PC-3 (cell line): ENCODE measurements around the gene BBOF1. TPM values are rescaled to one million over a fixed set of nuclear protein-coding genes. Genes with fewer than 3 reads are reported as not detected.

Experiments
- ATAC-seq: fragments of 200-7000 bp; cut with Tn5 transposase; 2 replicates; pipeline ENCODE4 v1.9.1; 2020; ENCODE audit warnings: mild to moderate bottlenecking, moderate library complexity
- BruUV-seq: library from RNA; stranded (reverse); fragments of 400-500 nt; replicated peaks from 2 replicates; lab custom pipeline; 2021; lab: Mats Ljungman, UMichigan
- CTCF ChIA-PET: fragments of 300-600 bp; sonication (Branson Sonifier 250); formaldehyde crosslinking; loops from one replicate; lab custom pipeline; 2022; ENCODE audit warnings: antibody characterized with exemption; lab: Charles Lee
- POLR2A ChIA-PET: fragments of 300-600 bp; sonication (Branson Sonifier 250); formaldehyde crosslinking; loops from one replicate; lab custom pipeline; 2022; ENCODE audit warnings: antibody characterized with exemption; ENCODE audit not compliant: unreplicated experiment; lab: Charles Lee
- DNase-seq: peaks from one replicate; pipeline ENCODE4 v3.0.0-alpha.2; 2015
- H2AFZ ChIP-seq: fragments of 300-600 bp; sonication (generic); 2 replicates; pipeline ENCODE4 v1.6.0; 2016; ENCODE audit warnings: antibody characterized with exemption, low read length
- H3F3A ChIP-seq: fragments of 300-600 bp; sonication (generic); one replicate; pipeline ENCODE4 v1.6.0; 2017; ENCODE audit warnings: antibody characterized with exemption, low read length, control low read depth, mild to moderate bottlenecking; ENCODE audit not compliant: unreplicated experiment
- H3K27ac ChIP-seq: fragments of 300-600 bp; sonication (generic); 2 replicates; pipeline ENCODE4 v1.5.1; 2016; ENCODE audit warnings: mild to moderate bottlenecking, low read length
- H3K27me3 ChIP-seq: fragments of 300-600 bp; sonication (generic); 2 replicates; pipeline ENCODE4 v1.6.1; 2016; ENCODE audit warnings: low read length, mixed read lengths
- H3K36me3 ChIP-seq: fragments of 300-600 bp; sonication (generic); 2 replicates; pipeline ENCODE4 v1.6.1; 2016; ENCODE audit warnings: low read depth, mixed run types, low read length, mixed read lengths
- H3K4me1 ChIP-seq: fragments of 300-600 bp; sonication (generic); 2 replicates; pipeline ENCODE4 v1.5.1; 2016; ENCODE audit warnings: low read length; ENCODE audit not compliant: insufficient read depth
- H3K4me2 ChIP-seq: fragments of 300-600 bp; sonication (generic); 2 replicates; pipeline ENCODE4 v1.6.0; 2016; ENCODE audit warnings: low read length
- H3K4me3 ChIP-seq: fragments of 300-600 bp; sonication (generic); 2 replicates; pipeline ENCODE4 v1.5.1; 2016; ENCODE audit warnings: mild to moderate bottlenecking, low read length, mixed read lengths
- H3K79me2 ChIP-seq: fragments of 300-600 bp; sonication (generic); 2 replicates; pipeline ENCODE4 v1.6.1; 2017; ENCODE audit warnings: low read length, mixed read lengths
- H3K9ac ChIP-seq: fragments of 300-600 bp; sonication (generic); 2 replicates; pipeline ENCODE4 v1.6.0; 2016; ENCODE audit warnings: mild to moderate bottlenecking, low read length
- H3K9me2 ChIP-seq: fragments of 300-600 bp; sonication (generic); replicated peaks from 2 replicates; pipeline ENCODE4 v1.6.1; 2016; ENCODE audit warnings: mixed run types, low read length, mixed read lengths
- H3K9me3 ChIP-seq: fragments of 300-600 bp; sonication (generic); 2 replicates; pipeline ENCODE4 v1.6.1; 2016; ENCODE audit warnings: low read length, mixed read lengths
- H4K20me1 ChIP-seq: fragments of 300-600 bp; sonication (generic); 2 replicates; pipeline ENCODE4 v1.6.1; 2016; ENCODE audit warnings: low read length, mixed read lengths
- CTCF ChIP-seq: fragments of 300-600 bp; sonication (generic); conservative IDR thresholded peaks from 2 replicates; pipeline ENCODE4 v1.5.1; 2017; ENCODE audit warnings: antibody characterized with exemption, low read depth, mild to moderate bottlenecking, low read length
- EZH2 ChIP-seq: fragments of 300-600 bp; sonication (generic); IDR thresholded peaks from one replicate; pipeline ENCODE4 v1.6.1; 2017; ENCODE audit warnings: antibody characterized with exemption, mild to moderate bottlenecking, low read length; ENCODE audit not compliant: unreplicated experiment
- EZH2phosphoT487 ChIP-seq: fragments of 300-600 bp; sonication (generic); IDR thresholded peaks from 2 replicates; pipeline ENCODE4 v1.6.1; 2018; ENCODE audit warnings: mild to moderate bottlenecking, antibody characterized with exemption, low read length, borderline replicate concordance
- intact Hi-C: fragments of 100-400 bp; cut with micrococcal nuclease; formaldehyde crosslinking; loops from 2 replicates; pipeline ENCODE4 v1.9.0; 2023
- total RNA-seq: library from RNA; depleted of rRNA; stranded (reverse); fragments of >200 nt; gene quantifications from 2 replicates; pipeline ENCODE4 v1.2.3, GENCODE V29; 2014

BBOF1 gene
- total RNA-seq, 1 experiment from 2014 or later = 1.5 TPM

- no TSS peak for BruUV-seq
- no peaks in the 10 kb centered on the region for H3K79me2 ChIP-seq
- H3K9ac ChIP-seq = no peak overlapping the region
- H3K27ac ChIP-seq = no peak overlapping the region
- no peaks in the 10 kb centered on the region for H3K27me3 ChIP-seq
- H3K36me3 ChIP-seq = no peaks in the 10 kb centered on the region
- POLR2A ChIA-PET = no interaction called here
- intact Hi-C loops = no loop called here
- no peaks in the 10 kb centered on the region for H3K9me3 ChIP-seq
- H3F3A ChIP-seq = no peaks in the 10 kb centered on the region
- CTCF ChIA-PET = no interaction called here
- no peak overlapping the region for H3K4me3 ChIP-seq
- TF ChIP-seq EZH2phosphoT487 = no peak
- no peak for TF ChIP-seq CTCF
- no peak for TF ChIP-seq EZH2
- no peaks in the 10 kb centered on the region for H3K9me2 ChIP-seq
- DNase-seq (no peak), ATAC-seq (no peak)
- H4K20me1 ChIP-seq = no peaks in the 10 kb centered on the region
- no peak overlapping the region for H2AFZ ChIP-seq
- H3K4me1 ChIP-seq = peaks cover 12% of the 10 kb centered on the region; the same call in 1 of the 2 replicates
- no peak overlapping the region for H3K4me2 ChIP-seq
Measured at GRCh38 chr14:74015963-74016362, 3.2 kb upstream of the BBOF1 start.

- Histone ChIP-seq H3K9me3 (no peaks in the 10 kb centered on the region), H2AFZ (peak overlapping the region; percentile 73), H3F3A (no peaks in the 10 kb centered on the region), H3K79me2 (no peaks in the 10 kb centered on the region), H3K4me2 (peak overlapping the region; percentile 88), H3K9ac (peak overlapping the region; percentile 82), H4K20me1 (no peaks in the 10 kb centered on the region), H3K27me3 (no peaks in the 10 kb centered on the region), H3K4me1 (peaks cover 12% of the 10 kb centered on the region; the same call in 1 of the 2 replicates), H3K9me2 (no peaks in the 10 kb centered on the region), H3K4me3 (peak overlapping the region; percentile 75), H3K27ac (peak overlapping the region; percentile 71), H3K36me3 (no peaks in the 10 kb centered on the region)
- BruUV-seq = no TSS peak
- peak; percentile 69 for ATAC-seq
- CTCF ChIA-PET = no interaction called here
- intact Hi-C loops = loop anchor here (1.0 to 2.0 kb wide), 3 partner anchors 39 to 68 kb away; partner anchors contain the start of genes COQ6 and FAM161B
- DNase-seq = peak; percentile 81
- POLR2A ChIA-PET = no interaction called here
- TF ChIP-seq EZH2 (no peak), CTCF (no peak), EZH2phosphoT487 (no peak)
Measured at GRCh38 chr14:74018174-74018585, 969 bp upstream of the BBOF1 start.

- Histone ChIP-seq H3K4me2 (peak overlapping the region; percentile 96), H3K4me3 (peak overlapping the region; percentile 75), H3K27me3 (no peaks in the 10 kb centered on the region), H3K79me2 (no peaks in the 10 kb centered on the region), H3K27ac (no peak overlapping the region), H2AFZ (peak overlapping the region; percentile 90), H3K36me3 (no peaks in the 10 kb centered on the region), H3K9ac (peak overlapping the region; percentile 82), H3K4me1 (peaks cover 12% of the 10 kb centered on the region; the same call in 1 of the 2 replicates), H4K20me1 (no peaks in the 10 kb centered on the region), H3K9me2 (no peaks in the 10 kb centered on the region), H3F3A (no peaks in the 10 kb centered on the region), H3K9me3 (no peaks in the 10 kb centered on the region)
- intact Hi-C loops = loop anchor here (2.0 kb wide), 1 partner anchor 41 kb away; no protein-coding TSS in a partner anchor
- ATAC-seq = no peak
- POLR2A ChIA-PET = interaction anchor here (0.6 to 0.7 kb wide), 4 partner anchors 44 to 1516 kb away, joined by 3 to 4 read pairs (median 4); no protein-coding TSS in a partner anchor
- no peak for DNase-seq
- TF ChIP-seq CTCF (no peak), EZH2phosphoT487 (no peak), EZH2 (no peak)
- BruUV-seq = TSS peak; percentile 65
- CTCF ChIA-PET = interaction anchor here (0.6 kb wide), 2 partner anchors 42 to 68 kb away, joined by 3 to 6 read pairs; no protein-coding TSS in a partner anchor
Measured at GRCh38 chr14:74019408-74020137, 424 bp downstream of the BBOF1 start.
